GM21515 (cell line): Measurements from ENCODE around the gene XKR7.
"Not testable (repeated sequence)": the region's sequence is repeated elsewhere in the genome, so short reads cannot be mapped to it uniquely, and the experiment has no call there.

Experiments used
- ATAC-seq: cut with Tn5 transposase; IDR thresholded peaks from one replicate; pipeline ENCODE4 v1.9.1; 2021; ENCODE audit not compliant: unreplicated experiment

XKR7 gene

DNA sequence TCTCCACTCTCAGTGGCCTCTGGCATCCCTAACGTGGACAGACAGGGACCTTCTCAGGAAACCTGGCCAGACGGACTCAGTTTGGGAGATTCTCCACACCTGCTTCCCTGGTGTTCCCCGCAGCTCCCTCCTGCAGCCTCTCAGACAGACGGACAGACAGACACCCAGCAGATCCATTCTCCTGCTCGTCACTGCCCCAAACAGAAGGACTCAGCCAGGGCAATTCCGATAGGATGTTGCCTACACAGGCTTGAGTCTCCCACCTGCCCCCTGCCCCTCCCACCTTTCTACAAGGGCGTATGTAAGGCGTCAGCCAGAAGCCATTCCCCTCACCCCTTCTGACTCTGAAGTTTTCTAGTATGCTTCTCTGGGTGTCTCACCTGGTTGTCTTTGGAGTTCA, 42.7 kb downstream of the XKR7 start:
- ATAC-seq: no peak

DNA sequence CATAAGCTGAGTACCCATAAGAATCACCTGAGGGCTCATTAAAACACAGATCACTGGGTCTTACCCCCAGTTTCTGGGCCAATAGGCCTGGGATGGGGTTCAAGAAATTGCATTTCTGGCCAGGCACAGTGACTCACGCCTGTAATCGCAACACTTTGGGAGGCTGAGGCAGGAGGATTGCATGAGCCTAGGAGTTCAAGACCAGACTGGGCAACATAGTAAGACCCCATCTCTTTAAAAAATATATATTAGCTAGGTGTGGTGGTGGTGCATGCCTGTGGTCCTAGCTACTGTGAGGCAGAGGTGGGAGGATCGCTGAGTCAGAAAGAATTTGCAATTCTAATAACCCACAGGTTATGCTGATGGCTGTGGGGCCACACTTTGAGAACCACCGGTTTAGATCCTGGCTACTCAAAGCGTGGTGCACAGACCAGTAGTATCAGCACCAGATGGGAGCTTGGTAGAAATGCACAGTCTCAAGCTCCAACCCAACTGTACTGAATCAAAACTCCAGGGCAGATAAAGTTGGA, 44.3 kb downstream of the XKR7 start:
- no peak for ATAC-seq

- ATAC-seq: no peak
Observed at GRCh38 chr20:32013326-32013725, 45.4 kb downstream of the XKR7 start.

- no peak for ATAC-seq
Observed at GRCh38 chr20:32017711-32018251, 49.8 kb downstream of the XKR7 start.

GRCh38 chr20:32018269-32019155, 50.6 kb downstream of the XKR7 start:
- ATAC-seq: no peak

- ATAC-seq: no peak
Observed at GRCh38 chr20:32019156-32019510, 51.2 kb downstream of the XKR7 start.

DNA sequence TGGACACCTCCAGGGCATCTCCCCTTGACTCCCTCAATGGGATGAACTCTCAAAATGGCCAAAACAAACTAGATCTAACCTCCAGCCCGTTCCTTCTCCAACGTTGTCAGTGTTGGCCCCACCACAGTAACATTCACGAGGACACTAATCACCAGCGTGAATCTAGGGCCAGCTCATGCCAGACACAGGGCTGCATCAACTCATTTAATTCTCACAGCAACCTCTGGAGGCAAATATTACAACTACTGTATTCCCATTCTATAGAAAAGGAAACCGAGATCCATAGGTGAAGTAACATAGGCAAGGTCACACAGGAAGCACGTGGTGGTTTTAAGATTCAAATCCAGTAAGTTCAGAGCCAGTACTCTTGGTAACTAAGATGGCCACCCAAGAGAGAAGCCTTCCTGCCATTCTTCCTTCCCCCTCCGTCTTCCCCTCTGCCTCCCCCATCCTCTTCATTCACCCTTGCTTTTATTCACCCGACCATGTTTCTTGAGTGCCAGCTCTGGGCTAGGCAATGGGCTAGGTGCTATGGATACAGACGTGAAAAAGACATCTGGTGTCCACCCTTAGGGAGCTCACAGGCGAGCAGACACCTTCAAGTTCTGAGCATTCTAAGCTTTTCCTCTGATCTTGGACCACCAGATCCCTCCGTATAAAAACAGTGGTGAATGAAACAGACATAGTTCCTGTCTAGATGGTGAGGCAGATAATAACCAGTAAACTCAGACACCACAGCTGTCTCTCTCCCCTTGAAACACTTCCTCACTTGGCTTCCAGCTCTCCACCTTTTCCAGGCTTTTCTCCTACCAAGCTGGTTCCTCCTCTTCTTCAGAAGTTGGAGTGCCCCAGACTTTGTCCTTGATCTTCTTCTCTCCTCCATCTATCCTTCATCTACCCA, 51.9 kb downstream of the XKR7 start:
- ATAC-seq: no peak

GRCh38 chr20:32021091-32021490, 53.1 kb downstream of the XKR7 start:
- ATAC-seq: no peak

DNA sequence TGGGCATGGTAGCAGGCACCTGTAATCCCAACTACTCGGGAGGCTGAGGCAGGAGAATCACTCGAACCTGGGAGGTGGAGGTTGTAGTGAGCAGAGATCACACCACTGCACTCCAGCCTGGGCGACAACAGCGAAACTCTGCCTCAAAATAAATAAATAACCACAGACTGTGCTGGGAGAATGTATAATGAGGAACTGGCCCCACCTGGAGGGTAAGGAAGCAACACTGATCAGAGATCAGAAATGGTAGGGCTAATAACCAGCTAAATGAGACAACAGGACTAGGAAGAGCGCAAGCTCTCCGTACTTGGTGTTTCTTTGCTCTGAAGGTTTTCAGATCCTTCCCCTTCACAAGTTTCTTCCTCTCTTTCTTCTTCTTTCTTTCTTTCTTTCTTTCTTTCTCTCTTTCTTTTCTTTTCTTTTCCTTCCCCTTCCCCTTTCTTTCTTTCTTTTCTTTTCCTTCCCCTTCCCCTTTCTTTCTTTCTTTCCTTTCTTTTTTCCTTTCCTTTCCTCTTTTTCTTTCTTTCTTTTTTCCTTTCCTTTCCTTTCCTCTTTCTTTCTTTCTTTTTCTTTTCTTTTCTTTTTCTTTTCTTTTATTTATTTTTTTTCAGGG, 56.8 kb downstream of the XKR7 start:
- no peak for ATAC-seq

GRCh38 chr20:32027643-32028042, 59.7 kb downstream of the XKR7 start:
- no peak for ATAC-seq

DNA sequence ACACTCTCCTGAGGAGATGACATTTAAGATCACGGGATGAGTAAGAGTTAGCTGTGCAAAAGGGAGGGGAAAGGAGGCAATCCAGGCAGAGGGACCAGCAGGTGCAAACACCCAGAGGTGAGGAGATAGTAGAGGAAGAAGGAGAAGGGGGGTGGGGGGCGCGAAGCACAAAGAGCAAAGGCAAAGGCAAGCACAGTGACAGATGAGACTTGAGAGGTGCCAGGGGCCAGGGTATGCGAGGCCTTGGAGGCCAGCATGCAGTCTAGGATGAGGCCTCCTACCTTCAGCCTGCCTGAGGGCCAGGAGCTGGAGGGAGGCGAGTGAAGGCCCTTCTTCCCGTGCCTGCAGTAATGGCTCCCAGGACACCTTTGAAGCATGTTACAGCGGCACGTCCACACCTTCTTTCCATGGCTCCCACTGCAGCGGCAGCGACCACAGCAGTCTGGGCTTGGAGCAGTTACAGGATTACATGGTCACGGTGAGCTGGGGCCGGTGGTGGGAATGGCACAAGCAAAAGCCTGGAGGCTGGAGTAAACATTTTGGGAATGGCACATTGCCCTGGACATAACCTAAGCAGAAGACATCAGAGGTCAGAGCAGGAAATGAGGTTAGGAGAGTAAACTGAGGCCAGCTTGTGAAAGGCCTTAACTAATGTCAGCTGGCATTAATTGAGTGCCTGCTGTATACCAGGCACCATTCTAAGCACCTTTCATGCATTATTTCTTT, 60.9 kb downstream of the XKR7 start:
- ATAC-seq: no peak

DNA sequence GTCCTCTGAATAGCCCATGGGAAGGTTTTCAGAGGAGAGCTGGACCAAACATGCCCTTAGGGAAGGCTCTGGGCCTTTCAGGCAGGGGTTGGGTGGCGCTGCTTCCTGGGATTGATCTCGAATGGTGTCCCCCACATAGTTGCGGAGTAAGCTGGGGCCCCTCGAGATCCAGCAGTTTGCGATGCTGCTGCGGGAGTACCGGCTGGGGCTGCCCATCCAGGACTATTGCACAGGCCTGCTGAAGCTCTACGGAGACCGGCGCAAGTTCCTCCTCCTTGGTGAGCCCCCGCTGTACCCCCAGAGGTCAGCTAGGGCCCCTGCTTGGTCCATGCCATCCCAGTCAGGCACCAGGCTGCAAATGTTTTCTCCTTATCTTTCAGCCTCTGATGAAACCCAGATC, 61.6 kb downstream of the XKR7 start:
- no peak for ATAC-seq

- no peak for ATAC-seq
Observed at GRCh38 chr20:32031007-32031958, 63.3 kb downstream of the XKR7 start.

DNA sequence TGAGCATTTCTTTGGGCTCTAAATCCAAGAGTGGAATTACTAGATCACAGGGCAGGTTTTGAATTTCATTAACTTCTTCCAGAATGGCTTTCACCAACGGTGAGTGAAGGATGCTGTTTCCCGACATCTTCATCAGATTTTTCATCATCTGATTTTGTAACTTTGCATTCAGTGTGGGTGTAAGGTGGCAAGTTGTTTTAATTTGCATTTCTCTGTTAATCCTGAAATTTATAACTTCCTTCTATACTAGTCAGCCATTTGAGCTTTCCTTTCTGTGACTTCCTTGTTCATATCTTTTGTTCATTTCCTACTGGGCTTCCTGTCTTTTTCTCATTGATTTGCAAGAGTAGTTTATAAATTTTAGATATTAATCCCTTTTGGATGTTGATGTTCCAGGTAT, 65.4 kb downstream of the XKR7 start:
- no peak for ATAC-seq

GRCh38 chr20:32033721-32034120, 65.8 kb downstream of the XKR7 start:
- not testable (repeated sequence) for ATAC-seq

DNA sequence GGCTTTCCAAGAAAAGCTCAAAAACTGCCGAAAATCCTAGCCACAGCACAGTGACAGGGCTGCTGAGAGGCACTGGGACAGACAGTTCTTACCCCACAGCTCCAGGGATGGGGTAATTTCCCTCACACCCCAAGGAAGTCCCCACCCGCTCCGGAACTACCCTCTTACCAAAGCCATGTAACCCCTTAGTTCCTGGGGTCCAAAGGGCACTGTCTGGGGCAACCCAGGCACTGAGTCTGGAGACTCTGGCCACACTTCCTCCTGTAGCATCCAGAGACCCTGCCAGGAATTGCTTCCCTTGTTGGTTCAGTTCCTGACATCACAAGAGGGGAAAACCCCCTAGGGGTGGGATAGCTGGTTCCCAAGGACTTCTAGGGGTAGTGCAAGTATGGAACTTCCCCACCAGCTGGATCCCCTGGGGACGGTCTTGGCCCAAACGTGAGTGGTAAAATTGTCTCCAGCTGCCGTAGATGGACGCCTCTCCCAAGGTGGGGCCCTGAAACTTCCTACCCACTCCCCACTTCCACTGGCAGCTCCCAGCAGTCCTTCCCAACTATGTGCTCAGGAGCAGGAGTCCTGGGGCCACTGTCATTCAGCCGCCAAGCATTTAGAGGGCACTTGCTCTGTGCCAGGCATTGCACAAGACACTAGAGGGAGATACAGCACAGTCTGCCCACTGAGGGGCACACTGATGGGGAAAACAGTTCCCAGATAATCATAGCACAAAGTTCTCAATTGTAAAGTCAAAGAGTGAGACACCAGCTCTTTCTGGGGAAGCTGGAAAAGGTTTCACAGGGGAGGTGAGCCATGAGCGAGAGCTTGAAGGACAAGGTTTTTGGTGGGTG, 66.9 kb downstream of the XKR7 start:
- no peak for ATAC-seq

- no peak for ATAC-seq
Observed at GRCh38 chr20:32035426-32035779, 67.5 kb downstream of the XKR7 start.

DNA sequence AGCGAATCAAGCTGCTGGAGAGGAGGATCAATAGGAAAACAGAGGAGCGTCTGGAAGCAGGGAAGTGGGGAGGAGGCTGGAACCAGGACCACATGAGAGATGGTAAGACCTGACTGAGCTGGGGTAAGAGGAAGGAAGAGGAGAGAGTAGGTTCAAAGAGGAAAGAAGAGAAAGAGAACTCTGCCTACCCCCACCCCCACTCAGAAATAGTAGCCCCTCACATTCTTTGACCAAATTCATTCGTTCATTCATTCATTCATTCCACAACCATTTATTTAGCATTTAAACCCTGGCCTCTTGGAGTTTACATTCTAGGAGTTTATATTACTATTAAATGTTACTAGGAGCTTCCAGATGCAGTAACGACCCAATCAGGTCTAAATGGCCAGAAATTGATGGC, 68.3 kb downstream of the XKR7 start:
- no peak for ATAC-seq
